ENCODE data around the gene CEP72. TPM values are rescaled to one million over a fixed set of nuclear protein-coding genes. Genes with fewer than 3 reads are reported as not detected.

CEP72 gene
- total and polyA plus RNA-seq, 7 donors: 0.36 to 7.1 (median 1.6) TPM

DNA sequence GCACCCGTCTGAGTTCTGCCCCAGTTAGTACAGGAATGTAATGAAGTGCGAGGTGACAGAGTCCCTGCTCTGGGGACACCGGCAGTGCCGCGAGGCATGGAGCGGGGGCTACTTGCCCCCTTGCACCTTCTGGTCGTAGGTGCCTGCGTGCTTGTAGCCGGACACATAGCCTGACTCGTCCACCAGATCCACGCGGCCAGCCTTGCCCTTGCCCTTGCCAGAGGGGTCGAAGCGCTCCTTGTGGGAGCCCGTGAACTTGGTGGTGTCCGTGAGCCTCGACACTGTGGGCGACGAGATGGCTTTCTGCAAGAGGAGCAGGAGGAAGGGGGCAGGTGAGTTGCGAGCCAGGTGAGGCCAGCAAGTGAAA is 52.8 kb downstream of the CEP72 start:
- Histone ChIP-seq H3K4me1 (peaks cover 0 to 17% (median 11%) of the 10 kb centered on the region in 4 donors), H3K27me3 (no peaks in the 10 kb centered on the region), H3K27ac (no peak overlapping the region), H3K36me3 (peaks cover 15 to 53% (median 29%) of the 10 kb centered on the region in 4 donors), H3K4me3 (no peak overlapping the region), H3K9me3 (no peaks in the 10 kb centered on the region)
- TF ChIP-seq EP300 (IDR thresholded peaks at IDR 0.05): no peak
- TF ChIP-seq POLR2AphosphoS5 (IDR thresholded peaks at IDR 0.05): no peak
- TF ChIP-seq POLR2A (IDR thresholded peaks at IDR 0.05): no peak
- TF ChIP-seq, protein P1, sequence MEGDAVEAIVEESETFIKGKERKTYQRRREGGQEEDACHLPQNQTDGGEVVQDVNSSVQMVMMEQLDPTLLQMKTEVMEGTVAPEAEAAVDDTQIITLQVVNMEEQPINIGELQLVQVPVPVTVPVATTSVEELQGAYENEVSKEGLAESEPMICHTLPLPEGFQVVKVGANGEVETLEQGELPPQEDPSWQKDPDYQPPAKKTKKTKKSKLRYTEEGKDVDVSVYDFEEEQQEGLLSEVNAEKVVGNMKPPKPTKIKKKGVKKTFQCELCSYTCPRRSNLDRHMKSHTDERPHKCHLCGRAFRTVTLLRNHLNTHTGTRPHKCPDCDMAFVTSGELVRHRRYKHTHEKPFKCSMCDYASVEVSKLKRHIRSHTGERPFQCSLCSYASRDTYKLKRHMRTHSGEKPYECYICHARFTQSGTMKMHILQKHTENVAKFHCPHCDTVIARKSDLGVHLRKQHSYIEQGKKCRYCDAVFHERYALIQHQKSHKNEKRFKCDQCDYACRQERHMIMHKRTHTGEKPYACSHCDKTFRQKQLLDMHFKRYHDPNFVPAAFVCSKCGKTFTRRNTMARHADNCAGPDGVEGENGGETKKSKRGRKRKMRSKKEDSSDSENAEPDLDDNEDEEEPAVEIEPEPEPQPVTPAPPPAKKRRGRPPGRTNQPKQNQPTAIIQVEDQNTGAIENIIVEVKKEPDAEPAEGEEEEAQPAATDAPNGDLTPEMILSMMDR (IDR thresholded peaks at IDR 0.05): no peak
- WGBS, 2 donors: 94 to 97% methylated on average over 20 of the region's 20 CpGs
- intact Hi-C loops (cut with DNase I): no loop called here
- peak; percentile 46 for DNase-seq

DNA sequence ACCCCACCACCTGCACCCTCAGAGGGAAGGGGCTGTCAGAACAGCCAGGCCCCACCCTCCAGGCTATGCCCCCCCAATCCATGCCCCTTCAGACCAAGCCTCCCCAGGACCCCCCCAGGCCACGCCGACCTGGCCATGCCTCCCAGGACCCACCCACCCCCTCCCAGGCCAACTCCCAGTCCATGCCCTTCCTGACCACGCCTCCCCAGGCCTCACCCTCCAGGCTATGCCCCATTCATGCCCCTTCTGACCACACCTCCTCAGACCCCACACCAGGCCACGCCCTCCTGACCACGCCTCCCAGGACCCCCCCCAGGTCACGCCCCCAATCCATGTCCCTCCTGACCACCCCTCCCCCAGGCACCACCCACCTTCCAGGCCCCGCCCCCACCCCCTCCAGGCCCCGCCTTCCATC is 53.4 kb downstream of the CEP72 start:
- WGBS, 2 donors: 52 to 81% methylated on average over 8 of the region's 8 CpGs
- H3K27ac ChIP-seq: no peak overlapping the region
- TF ChIP-seq EP300 (IDR thresholded peaks at IDR 0.05) (no peak), POLR2AphosphoS5 (IDR thresholded peaks at IDR 0.05) (no peak), POLR2A (IDR thresholded peaks at IDR 0.05) (no peak)
- TF ChIP-seq, protein P1 (IDR thresholded peaks at IDR 0.05): no peak
- no peak overlapping the region for H3K4me3 ChIP-seq
- no peaks in the 10 kb centered on the region for H3K9me3 ChIP-seq
- no peaks in the 10 kb centered on the region for H3K27me3 ChIP-seq
- H3K4me1 ChIP-seq: peaks cover 0 to 22% (median 14%) of the 10 kb centered on the region in 4 donors
- H3K36me3 ChIP-seq: peaks cover 15 to 47% (median 29%) of the 10 kb centered on the region in 4 donors
- intact Hi-C loops (cut with DNase I): no loop called here
- DNase-seq: peak; percentile 56

DNA sequence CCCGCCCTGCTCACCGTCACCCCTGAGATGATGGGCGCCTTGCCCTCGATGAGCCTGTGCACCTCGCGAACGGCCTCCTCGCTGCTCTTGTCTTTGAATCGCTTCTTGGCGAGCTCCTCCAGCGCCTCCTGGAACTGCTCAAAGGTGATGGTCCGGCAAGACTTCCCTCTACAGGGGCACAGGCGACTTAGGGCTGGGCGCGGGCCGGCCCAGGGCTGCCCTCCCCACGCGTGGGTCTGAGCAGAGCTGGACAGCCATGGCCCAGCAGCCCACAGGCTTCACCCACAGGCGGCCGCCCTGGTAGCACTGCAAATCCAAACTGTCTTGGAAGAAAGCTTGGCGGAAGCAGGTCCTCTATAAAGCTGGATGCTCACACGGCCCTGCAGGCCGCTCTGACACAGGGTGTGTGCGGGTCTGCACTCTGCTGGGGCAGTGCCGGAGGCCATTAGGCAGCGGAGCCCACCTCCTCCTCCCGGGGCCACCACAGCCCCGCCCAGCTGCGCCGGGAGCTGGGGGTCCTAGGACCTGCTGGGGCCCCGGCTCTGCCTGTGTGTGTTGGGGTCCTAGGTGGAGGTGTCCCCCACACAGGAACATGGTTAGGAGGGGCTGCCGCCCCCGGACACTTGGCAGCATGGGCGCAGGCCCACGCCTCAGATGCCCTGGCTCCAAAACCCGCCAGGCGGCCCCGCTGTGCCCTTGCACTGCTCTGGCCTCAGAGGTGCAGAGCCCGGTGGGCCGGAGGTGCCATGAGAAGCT is 54.0 kb downstream of the CEP72 start:
- TF ChIP-seq POLR2AphosphoS5 (IDR thresholded peaks at IDR 0.05) (no peak), EP300 (IDR thresholded peaks at IDR 0.05) (no peak), POLR2A (IDR thresholded peaks at IDR 0.05) (no peak)
- TF ChIP-seq, protein P1 (IDR thresholded peaks at IDR 0.05): no peak
- Histone ChIP-seq H3K36me3 (peaks cover 15 to 42% (median 29%) of the 10 kb centered on the region in 4 donors), H3K27ac (no peak overlapping the region)

DNA sequence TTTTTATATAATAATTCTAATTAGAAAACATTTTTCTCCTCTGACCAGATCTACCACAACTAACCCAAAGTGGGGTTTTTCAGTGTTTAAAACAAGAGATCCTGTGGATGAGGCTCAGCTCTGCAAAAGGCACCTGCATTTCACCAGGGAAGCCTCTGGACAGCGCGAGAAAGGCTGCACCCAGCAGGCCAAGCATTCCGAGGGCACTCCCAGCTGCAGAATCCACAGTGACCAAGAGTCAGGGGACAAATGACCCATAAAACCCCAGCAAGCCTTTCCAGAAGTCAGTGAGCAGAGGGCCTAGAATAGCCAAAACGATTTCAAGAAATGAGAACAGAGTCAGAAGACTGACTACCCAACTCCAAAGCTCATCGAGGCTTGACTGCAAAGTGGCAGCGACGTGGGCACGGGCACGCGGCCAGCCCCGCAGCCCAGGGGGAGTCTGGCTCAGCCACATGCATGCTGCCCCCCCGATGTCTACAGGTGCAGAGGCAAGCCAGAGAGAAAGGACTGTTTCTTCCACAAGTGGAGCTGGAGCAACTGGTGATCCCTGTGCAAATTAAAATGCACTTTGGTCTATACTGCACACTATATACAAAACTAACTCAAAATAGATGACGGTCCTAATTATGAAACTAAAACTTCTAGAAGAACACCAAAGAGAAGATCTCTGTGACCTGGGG is 54.8 kb downstream of the CEP72 start:
- DNase-seq: no peak
- H3K4me1 ChIP-seq: peaks cover 0 to 36% (median 22%) of the 10 kb centered on the region in 4 donors

More for the DNA sequence above, 54.0 kb downstream of the CEP72 start:
- intact Hi-C loops (cut with DNase I): no loop called here
- Histone ChIP-seq H3K4me3 (no peak overlapping the region), H3K9me3 (no peaks in the 10 kb centered on the region), H3K4me1 (peaks cover 0 to 28% (median 15%) of the 10 kb centered on the region in 4 donors), H3K27me3 (no peaks in the 10 kb centered on the region)
- peak; percentile 57 for DNase-seq
- 94 to 96% methylated on average over 40 of the region's 40 CpGs for WGBS, 2 donors

More for the DNA sequence above, 54.8 kb downstream of the CEP72 start:
- H3K9me3 ChIP-seq: no peaks in the 10 kb centered on the region
- peaks cover 8 to 34% (median 25%) of the 10 kb centered on the region in 4 donors for H3K36me3 ChIP-seq
- no peaks in the 10 kb centered on the region for H3K27me3 ChIP-seq
- TF ChIP-seq POLR2AphosphoS5 (IDR thresholded peaks at IDR 0.05): no peak
- no peak for TF ChIP-seq POLR2A (IDR thresholded peaks at IDR 0.05)
- no peak for TF ChIP-seq EP300 (IDR thresholded peaks at IDR 0.05)
- TF ChIP-seq, protein P1 (IDR thresholded peaks at IDR 0.05): no peak
- WGBS, 2 donors: 94 to 96% methylated on average over 13 of the region's 13 CpGs
- no peak overlapping the region for H3K27ac ChIP-seq
- no peak overlapping the region for H3K4me3 ChIP-seq
- intact Hi-C loops (cut with DNase I): no loop called here
